Endothelial cell of umbilical vein (primary cell): ENCODE measurements around the gene FBN3. TPM values are rescaled to one million over a fixed set of nuclear protein-coding genes. Genes with fewer than 3 reads are reported as not detected.

Source experiments
- BruUV-seq: library from RNA; stranded (reverse); fragments of 400-500 nt; replicated peaks from 2 replicates; lab custom pipeline; 2021; lab: Mats Ljungman, UMichigan
- CTCF ChIA-PET: fragments of 300-600, 350-600 bp; sonication (Branson Sonifier 250); formaldehyde crosslinking; loops from one replicate; lab custom pipeline; 2021; ENCODE audit warnings: antibody characterized with exemption, inconsistent platforms; lab: Charles Lee
- POLR2A ChIA-PET: fragments of 300-600, 350-600 bp; sonication (Branson Sonifier 250); formaldehyde crosslinking; loops from one replicate; lab custom pipeline; 2021; ENCODE audit warnings: antibody characterized with exemption, inconsistent platforms; lab: Charles Lee
- DNase-seq: peaks from one replicate; pipeline ENCODE4 v3.0.0-alpha.2; 2011; ENCODE audit warnings: low read depth, low spot score
- FAIRE-seq: peaks from 2 replicates; lab custom pipeline; 2011; peaks lifted over from hg19 to GRCh38; lab: Jason Lieb, UNC
- H2AFZ ChIP-seq: 2 replicates; pipeline ENCODE4 v1.6.0; 2012; ENCODE audit warnings: low read depth, low read length, control low read depth, inconsistent platforms
- H3K27ac ChIP-seq: 2 replicates; pipeline ENCODE4 v1.5.1; 2011; ENCODE audit warnings: low read depth, mild to moderate bottlenecking, control low read depth, low read length, moderate library complexity; ENCODE audit not compliant: insufficient read depth
- H3K27me3 ChIP-seq, 2 experiments: 2 replicates each; pipeline versions ENCODE4 v1.6.0 to v1.6.1; 2011; ENCODE audit warnings: low read length in 2 of 2, mixed read lengths in 1 of 2; ENCODE audit not compliant: control insufficient read depth in 2 of 2, insufficient read depth in 2 of 2
- H3K36me3 ChIP-seq, 2 experiments: 2 replicates in 1 of 2; 3 replicates in 1 of 2; pipeline ENCODE4 v1.5.1; 2011; ENCODE audit warnings: low read length in 2 of 2, mild to moderate bottlenecking in 1 of 2, moderate library complexity in 1 of 2; ENCODE audit not compliant: control insufficient read depth in 2 of 2, insufficient read depth in 2 of 2; ENCODE audit errors: extremely low read depth in 1 of 2
- H3K4me1 ChIP-seq: 3 replicates; pipeline ENCODE4 v1.5.1; 2011; ENCODE audit warnings: mild to moderate bottlenecking, low read length; ENCODE audit not compliant: control insufficient read depth, insufficient read depth; ENCODE audit errors: extremely low read depth
- H3K4me2 ChIP-seq: 2 replicates; pipeline ENCODE4 v1.6.1; 2011; ENCODE audit warnings: low read length, control low read depth, mixed read lengths; ENCODE audit not compliant: insufficient read depth
- H3K4me3 ChIP-seq, 3 experiments: fragments of 200-600 bp in 1 of 3; sonication (generic), shearing (Covaris generic) in 1 of 3; replicated peaks in 1 of 3; 2 replicates each; pipeline ENCODE4 v1.5.1; 2011 to 2016; ENCODE audit warnings: control low read depth in 3 of 3, low read length in 3 of 3, mild to moderate bottlenecking in 2 of 3, inconsistent platforms in 1 of 3, low read depth in 1 of 3, moderate library complexity in 1 of 3; ENCODE audit not compliant: insufficient read depth in 1 of 3
- H3K79me2 ChIP-seq: 2 replicates; pipeline ENCODE4 v1.6.0; 2012; ENCODE audit warnings: low read length, inconsistent platforms; ENCODE audit not compliant: control insufficient read depth, insufficient read depth
- H3K9ac ChIP-seq: replicated peaks from 2 replicates; pipeline ENCODE3; 2011; ENCODE audit warnings: low read length, control low read depth; ENCODE audit not compliant: insufficient read depth; ENCODE audit errors: extremely low read depth
- H3K9me1 ChIP-seq: replicated peaks from 3 replicates; pipeline ENCODE4 v1.6.0; 2011; ENCODE audit warnings: mild to moderate bottlenecking, low read length; ENCODE audit not compliant: control insufficient read depth, insufficient read depth; ENCODE audit errors: extremely low read depth
- H3K9me3 ChIP-seq: replicated peaks from 2 replicates; pipeline ENCODE4 v1.5.1; 2012; ENCODE audit warnings: low read length, inconsistent platforms; ENCODE audit not compliant: control insufficient read depth, insufficient read depth
- H4K20me1 ChIP-seq: replicated peaks from 2 replicates; pipeline ENCODE3; 2011; ENCODE audit warnings: mild to moderate bottlenecking, low read length; ENCODE audit not compliant: control insufficient read depth, insufficient read depth; ENCODE audit errors: extremely low read depth
- EZH2 ChIP-seq: IDR thresholded peaks from 2 replicates; pipeline ENCODE4 v1.6.1; 2012; ENCODE audit warnings: borderline replicate concordance, low read depth, mild to moderate bottlenecking, moderate library complexity, low read length, inconsistent platforms; ENCODE audit not compliant: severe bottlenecking
- FOS ChIP-seq: IDR thresholded peaks from 2 replicates; pipeline ENCODE4 v1.6.1; 2011; ENCODE audit warnings: mild to moderate bottlenecking, low read length, moderate library complexity, borderline replicate concordance; ENCODE audit not compliant: insufficient read depth
- GATA2 ChIP-seq: IDR thresholded peaks from 2 replicates; pipeline ENCODE4 v1.7.0; 2011; ENCODE audit warnings: low read depth, mild to moderate bottlenecking, moderate library complexity, mixed read lengths, low read length; ENCODE audit not compliant: insufficient read length, insufficient read depth
- JUN ChIP-seq: IDR thresholded peaks from 2 replicates; pipeline ENCODE4 v1.6.1; 2011; ENCODE audit warnings: borderline replicate concordance, low read depth; ENCODE audit not compliant: insufficient read length, insufficient read depth
- MYC ChIP-seq: IDR thresholded peaks from one replicate; pipeline ENCODE4 v1.6.1; 2011; ENCODE audit warnings: mild to moderate bottlenecking, low read depth, low read length
- POLR2A ChIP-seq: IDR thresholded peaks from 2 replicates; pipeline ENCODE4 v1.6.1; 2012; ENCODE audit warnings: low read depth, mild to moderate bottlenecking, control low read depth, low read length
- POLR2AphosphoS5 ChIP-seq: IDR thresholded peaks from 2 replicates; pipeline ENCODE4 v1.6.1; 2012; ENCODE audit warnings: low read depth, mild to moderate bottlenecking, control low read depth, low read length, moderate library complexity; ENCODE audit not compliant: insufficient read depth
- dilution Hi-C: fragments of 300-500 bp; cut with MboI; formaldehyde crosslinking; loops from one replicate; pipeline ENCODE4 v1.15.0; 2019; ENCODE audit warnings: low sequenced_read_pairs; ENCODE audit not compliant: extremely low pct_ligation_motif_present
- intact Hi-C: fragments of 100-400 bp; cut with micrococcal nuclease; formaldehyde crosslinking; loops from one replicate; pipeline ENCODE4 v1.10.0; 2022
- polyA plus RNA-seq, 4 experiments: library from polyadenylated mRNA; depleted of rRNA in 3 of 4; stranded (reverse) in 3 of 4; unstranded in 1 of 4; fragments of >200 nt; gene quantifications; 2 replicates each; pipeline versions ENCODE4 v1.2.1 to v1.2.3, GENCODE V29; 2011 to 2012; ENCODE audit warnings: missing spikeins in 1 of 4
- total RNA-seq: library from RNA; stranded (reverse); gene quantifications from 2 replicates; pipeline ENCODE4 v1.2.3, GENCODE V29; 2021
- TF ChIP-seq, protein P1 (sequence below): IDR thresholded peaks from 2 replicates; pipeline ENCODE4 v1.6.1; 2011; ENCODE audit not compliant: insufficient read depth, insufficient read length
- TF ChIP-seq, protein P2 (sequence below), 2 donors: IDR thresholded peaks; 1 replicate in 1 of 2; 2 replicates in 1 of 2; pipeline ENCODE4 v1.5.1; 2011; ENCODE audit warnings: low read length in 2 of 2, mild to moderate bottlenecking in 2 of 2, moderate library complexity in 2 of 2, control low read depth in 1 of 2, inconsistent platforms in 1 of 2, low read depth in 1 of 2; ENCODE audit not compliant: insufficient read depth in 1 of 2; ENCODE audit errors: extremely low read depth in 1 of 2

The FBN3 gene
- total and polyA plus RNA-seq, 2 donors (not counting 3 experiments of a cell fraction or from before 2014, with no cell fraction given) = not detected

DNA sequence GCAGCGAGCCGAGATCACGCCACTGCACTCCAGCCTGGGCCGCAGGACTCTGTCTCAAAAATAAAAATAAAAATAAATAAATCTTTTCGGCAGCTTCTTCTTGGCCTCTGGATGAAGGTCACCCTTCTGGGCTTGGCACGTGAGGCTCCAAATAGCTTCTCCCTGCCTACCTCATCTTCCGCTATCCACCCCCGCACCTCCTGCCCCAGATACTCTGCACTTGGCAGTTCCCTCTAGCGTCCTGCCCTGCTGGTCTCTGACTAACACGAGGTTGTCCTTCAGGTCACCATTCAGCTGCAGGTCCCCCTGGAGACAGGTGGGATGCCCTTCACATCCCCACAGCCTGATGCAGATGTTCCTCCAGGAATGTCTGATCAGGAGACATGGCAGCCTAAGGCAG, 105.4 kb downstream of the FBN3 start:
- ChIA-PET CTCF (interaction anchor here (1.0 to 1.2 kb wide), 2 partner anchors 13 to 73 kb away, joined by 4 read pairs; no protein-coding TSS in a partner anchor), POLR2A (no interaction called here)
- intact Hi-C loops (no loop called here), dilution Hi-C loops (no loop called here)
- H2AFZ ChIP-seq = no peak overlapping the region
- H3K27ac ChIP-seq = no peak overlapping the region
- no peak overlapping the region for H3K9ac ChIP-seq
- H3K4me3 ChIP-seq = no peak overlapping the region
- FAIRE-seq = no peak
- no peaks in the 10 kb centered on the region for H3K9me3 ChIP-seq
- H3K79me2 ChIP-seq = no peaks in the 10 kb centered on the region
- TF ChIP-seq GATA2 (no peak), EZH2 (no peak), MYC (no peak), POLR2A (no peak), JUN (no peak), POLR2AphosphoS5 (no peak), FOS (no peak)
- TF ChIP-seq, protein P1, sequence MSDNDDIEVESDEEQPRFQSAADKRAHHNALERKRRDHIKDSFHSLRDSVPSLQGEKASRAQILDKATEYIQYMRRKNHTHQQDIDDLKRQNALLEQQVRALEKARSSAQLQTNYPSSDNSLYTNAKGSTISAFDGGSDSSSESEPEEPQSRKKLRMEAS = no peak
- TF ChIP-seq, protein P2, sequence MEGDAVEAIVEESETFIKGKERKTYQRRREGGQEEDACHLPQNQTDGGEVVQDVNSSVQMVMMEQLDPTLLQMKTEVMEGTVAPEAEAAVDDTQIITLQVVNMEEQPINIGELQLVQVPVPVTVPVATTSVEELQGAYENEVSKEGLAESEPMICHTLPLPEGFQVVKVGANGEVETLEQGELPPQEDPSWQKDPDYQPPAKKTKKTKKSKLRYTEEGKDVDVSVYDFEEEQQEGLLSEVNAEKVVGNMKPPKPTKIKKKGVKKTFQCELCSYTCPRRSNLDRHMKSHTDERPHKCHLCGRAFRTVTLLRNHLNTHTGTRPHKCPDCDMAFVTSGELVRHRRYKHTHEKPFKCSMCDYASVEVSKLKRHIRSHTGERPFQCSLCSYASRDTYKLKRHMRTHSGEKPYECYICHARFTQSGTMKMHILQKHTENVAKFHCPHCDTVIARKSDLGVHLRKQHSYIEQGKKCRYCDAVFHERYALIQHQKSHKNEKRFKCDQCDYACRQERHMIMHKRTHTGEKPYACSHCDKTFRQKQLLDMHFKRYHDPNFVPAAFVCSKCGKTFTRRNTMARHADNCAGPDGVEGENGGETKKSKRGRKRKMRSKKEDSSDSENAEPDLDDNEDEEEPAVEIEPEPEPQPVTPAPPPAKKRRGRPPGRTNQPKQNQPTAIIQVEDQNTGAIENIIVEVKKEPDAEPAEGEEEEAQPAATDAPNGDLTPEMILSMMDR (IDR thresholded peaks at IDR 0.05; ENCODE audit: extremely low read depth in 1 of 2, insufficient read depth in 1 of 2, low read depth in 1 of 2, low read length in 2 of 2) = no peak
- H3K36me3 ChIP-seq = no peaks in the 10 kb centered on the region
- no peaks in the 10 kb centered on the region for H4K20me1 ChIP-seq
- no TSS peak for BruUV-seq
- no peak for DNase-seq
- no peaks in the 10 kb centered on the region for H3K4me1 ChIP-seq
- no peaks in the 10 kb centered on the region for H3K9me1 ChIP-seq
- H3K27me3 ChIP-seq = no peaks in the 10 kb centered on the region
- no peak overlapping the region for H3K4me2 ChIP-seq
